Activated CD8-positive, alpha-beta memory T cell treated with anti-CD3 and anti-CD28 coated beads for 24 hours (primary cell): Measurements from ENCODE around the gene GRID1.
"Not testable (repeated sequence)": the region's sequence is repeated elsewhere in the genome, so short reads cannot be mapped to it uniquely, and the experiment has no call there.

ENCODE experiments used
- DNase-seq: peaks from one replicate; pipeline ENCODE4 v3.0.0-alpha.2; 2020

Gene GRID1

GRCh38 chr10:86179961-86180360 is 186.6 kb downstream of the GRID1 start:
- no peak for DNase-seq

- no peak for DNase-seq
Measured at GRCh38 chr10:86179153-86179524, 187.5 kb downstream of the GRID1 start.

GRCh38 chr10:86178401-86179152 is 188.0 kb downstream of the GRID1 start:
- no peak for DNase-seq

- DNase-seq, result no peak
Measured at GRCh38 chr10:86177537-86178155, 188.9 kb downstream of the GRID1 start.

- DNase-seq, result no peak
Measured at GRCh38 chr10:86176850-86177536, 189.6 kb downstream of the GRID1 start.

GRCh38 chr10:86175476-86175875 is 191.1 kb downstream of the GRID1 start:
- not testable (repeated sequence) for DNase-seq

GRCh38 chr10:86172301-86172700 is 194.3 kb downstream of the GRID1 start:
- no peak for DNase-seq

GRCh38 chr10:86170255-86171108 is 196.1 kb downstream of the GRID1 start:
- no peak for DNase-seq

GRCh38 chr10:86169506-86170254 is 196.9 kb downstream of the GRID1 start:
- no peak for DNase-seq

- DNase-seq, result no peak
Measured at GRCh38 chr10:86169066-86169465, 197.5 kb downstream of the GRID1 start.

- DNase-seq, result no peak
Measured at GRCh38 chr10:86168256-86168655, 198.3 kb downstream of the GRID1 start.

GRCh38 chr10:86167762-86168128 is 198.8 kb downstream of the GRID1 start:
- no peak for DNase-seq

- no peak for DNase-seq
Measured at GRCh38 chr10:86167121-86167761, 199.4 kb downstream of the GRID1 start.

GRCh38 chr10:86165666-86166065 is 200.9 kb downstream of the GRID1 start:
- no peak for DNase-seq

GRCh38 chr10:86164960-86165630 is 201.5 kb downstream of the GRID1 start:
- DNase-seq, result no peak

GRCh38 chr10:86164174-86164774 is 202.3 kb downstream of the GRID1 start:
- no peak for DNase-seq

- no peak for DNase-seq
Measured at GRCh38 chr10:86163522-86164173, 202.9 kb downstream of the GRID1 start.

- no peak for DNase-seq
Measured at GRCh38 chr10:86162696-86163400, 203.7 kb downstream of the GRID1 start.

GRCh38 chr10:86162036-86162435 is 204.6 kb downstream of the GRID1 start:
- DNase-seq, result no peak
